H1 (cell line): ENCODE data around the gene SAMMSON. TPM values are rescaled to one million over a fixed set of nuclear protein-coding genes. Genes with fewer than 3 reads are reported as not detected.

ENCODE experiments used
- CTCF ChIA-PET: fragments of 300-600 bp; sonication (Branson Sonifier 250); formaldehyde crosslinking; loops from one replicate; lab custom pipeline; 2021; ENCODE audit not compliant: partially characterized antibody; lab: Charles Lee
- POLR2A ChIA-PET: fragments of 300-600 bp; sonication (Branson Sonifier 250); formaldehyde crosslinking; loops from one replicate; lab custom pipeline; 2021; ENCODE audit warnings: inconsistent platforms; ENCODE audit not compliant: partially characterized antibody; lab: Charles Lee
- DNase-seq, 2 experiments: peaks; one replicate each; pipeline versions ENCODE4 v3.0.0 to v3.0.0-alpha.2; 2010 to 2022; ENCODE audit warnings: low spot score in 2 of 2, low read depth in 1 of 2, mixed read lengths in 1 of 2
- FAIRE-seq: peaks from 2 replicates; lab custom pipeline; 2011; peaks lifted over from hg19 to GRCh38; lab: Jason Lieb, UNC
- H2AFZ ChIP-seq: 2 replicates; pipeline ENCODE4 v1.8.1; 2012; ENCODE audit warnings: low read length, inconsistent platforms
- H2AK5ac ChIP-seq: 2 replicates; pipeline ENCODE4 v1.6.1; 2013; ENCODE audit warnings: low read depth, low read length
- H2BK120ac ChIP-seq: replicated peaks from 2 replicates; pipeline ENCODE3; 2013; ENCODE audit warnings: low read depth, low read length, inconsistent platforms
- H2BK12ac ChIP-seq: 2 replicates; pipeline ENCODE4 v1.6.1; 2013; ENCODE audit warnings: low read depth, low read length
- H2BK15ac ChIP-seq: 2 replicates; pipeline ENCODE4 v1.6.1; 2013; ENCODE audit warnings: low read length
- H2BK20ac ChIP-seq: 2 replicates; pipeline ENCODE4 v1.6.1; 2013; ENCODE audit warnings: low read length
- H2BK5ac ChIP-seq: 2 replicates; pipeline ENCODE4 v1.6.1; 2013; ENCODE audit warnings: low read depth, low read length
- H3K14ac ChIP-seq: 2 replicates; pipeline ENCODE4 v1.6.1; 2013; ENCODE audit warnings: inconsistent platforms; ENCODE audit not compliant: insufficient read length
- H3K18ac ChIP-seq: 2 replicates; pipeline ENCODE4 v1.6.1; 2013; ENCODE audit warnings: low read length; ENCODE audit errors: extremely low read depth
- H3K23ac ChIP-seq: 2 replicates; pipeline ENCODE4 v1.6.1; 2013; ENCODE audit warnings: inconsistent platforms; ENCODE audit not compliant: insufficient read length
- H3K23me2 ChIP-seq: 2 replicates; pipeline ENCODE4 v1.6.1; 2013; ENCODE audit warnings: low read depth, low read length
- H3K27ac ChIP-seq: 2 replicates; pipeline ENCODE4 v1.6.1; 2011; ENCODE audit warnings: low read depth, low read length, inconsistent platforms
- H3K27me3 ChIP-seq, 4 experiments: replicated peaks in 1 of 4; 1 replicate in 1 of 4; 2 replicates in 3 of 4; pipeline versions ENCODE4 v1.6.1 to v1.8.1; 2011 to 2013; ENCODE audit warnings: low read length in 3 of 4, mild to moderate bottlenecking in 3 of 4, inconsistent platforms in 2 of 4, mixed read lengths in 2 of 4, moderate library complexity in 1 of 4; ENCODE audit not compliant: control insufficient read depth in 3 of 4, insufficient read depth in 3 of 4; ENCODE audit errors: extremely low read depth in 1 of 4
- H3K36me3 ChIP-seq, 4 experiments: 2 replicates each; pipeline versions ENCODE4 v1.6.1 to v1.8.1; 2011 to 2013; ENCODE audit warnings: mild to moderate bottlenecking in 4 of 4, low read length in 3 of 4, moderate library complexity in 2 of 4, control low read depth in 1 of 4, inconsistent platforms in 1 of 4; ENCODE audit not compliant: insufficient read depth in 4 of 4, control insufficient read depth in 2 of 4
- H3K4ac ChIP-seq: replicated peaks from 2 replicates; pipeline ENCODE3; 2013; ENCODE audit warnings: low read length, low read depth, mixed read lengths, inconsistent platforms; ENCODE audit not compliant: insufficient read length
- H3K4me1 ChIP-seq, 4 experiments: replicated peaks in 1 of 4; 1 replicate in 1 of 4; 2 replicates in 3 of 4; pipeline versions ENCODE4 v1.6.1 to v1.8.1; 2011 to 2013; ENCODE audit warnings: low read length in 3 of 4, inconsistent platforms in 2 of 4, mixed read lengths in 1 of 4; ENCODE audit not compliant: insufficient read depth in 4 of 4, control insufficient read depth in 3 of 4
- H3K4me2 ChIP-seq, 2 experiments: 2 replicates each; pipeline versions ENCODE4 v1.6.1 to v1.8.1; 2011 to 2013; ENCODE audit warnings: low read depth in 2 of 2, low read length in 2 of 2, control low read depth in 1 of 2, inconsistent platforms in 1 of 2, mild to moderate bottlenecking in 1 of 2; ENCODE audit not compliant: insufficient read depth in 1 of 2
- H3K4me3 ChIP-seq, 4 experiments: fragments of 200-600, 300-600 bp in 1 of 4; sonication (generic), shearing (Covaris generic), sonication (Bioruptor Twin) in 1 of 4; 2 replicates each; pipeline versions ENCODE4 v1.5.1 to v1.8.1; 2011 to 2016; ENCODE audit warnings: low read length in 4 of 4, low read depth in 3 of 4, control low read depth in 2 of 4, inconsistent platforms in 2 of 4, mild to moderate bottlenecking in 2 of 4, mixed read lengths in 1 of 4, moderate library complexity in 1 of 4; ENCODE audit not compliant: insufficient read depth in 2 of 4; ENCODE audit errors: extremely low read depth in 1 of 4
- H3K56ac ChIP-seq: replicated peaks from 2 replicates; pipeline ENCODE3; 2013; ENCODE audit warnings: low read depth, mild to moderate bottlenecking, mixed read lengths, low read length, inconsistent platforms; ENCODE audit not compliant: insufficient read length
- H3K79me1 ChIP-seq: 2 replicates; pipeline ENCODE4 v1.6.1; 2013; ENCODE audit warnings: low read depth, low read length, control low read depth
- H3K79me2 ChIP-seq, 2 experiments: 2 replicates each; pipeline versions ENCODE4 v1.6.1 to v1.8.1; 2012 to 2013; ENCODE audit warnings: low read length in 2 of 2, mild to moderate bottlenecking in 2 of 2, inconsistent platforms in 1 of 2; ENCODE audit not compliant: insufficient read depth in 2 of 2, control insufficient read depth in 1 of 2
- H3K9ac ChIP-seq, 4 experiments: replicated peaks in 1 of 4; 1 replicate in 1 of 4; 2 replicates in 3 of 4; pipeline versions ENCODE4 v1.6.1 to v1.8.1; 2011 to 2013; ENCODE audit warnings: low read depth in 3 of 4, low read length in 3 of 4, control low read depth in 2 of 4, mild to moderate bottlenecking in 2 of 4, moderate library complexity in 2 of 4, inconsistent platforms in 1 of 4; ENCODE audit errors: extremely low read depth in 1 of 4
- H3K9me3 ChIP-seq, 2 experiments: 2 replicates each; pipeline versions ENCODE4 v1.6.1 to v1.8.1; 2012 to 2013; ENCODE audit warnings: mild to moderate bottlenecking in 2 of 2, moderate library complexity in 2 of 2, control low read depth in 1 of 2, inconsistent platforms in 1 of 2, low read depth in 1 of 2, low read length in 1 of 2, mixed read lengths in 1 of 2; ENCODE audit not compliant: insufficient read depth in 2 of 2
- H4K20me1 ChIP-seq, 2 experiments: replicated peaks in 1 of 2; 2 replicates each; pipeline versions ENCODE3 to v1.8.1; 2011 to 2013; ENCODE audit warnings: inconsistent platforms in 2 of 2, low read length in 2 of 2, mild to moderate bottlenecking in 1 of 2; ENCODE audit not compliant: insufficient read depth in 2 of 2, control insufficient read depth in 1 of 2
- H4K5ac ChIP-seq: 2 replicates; pipeline ENCODE4 v1.6.1; 2013; ENCODE audit warnings: low read length, low read depth, mixed read lengths, inconsistent platforms; ENCODE audit not compliant: insufficient read length
- H4K8ac ChIP-seq: 2 replicates; pipeline ENCODE4 v1.8.0; 2013; ENCODE audit warnings: mild to moderate bottlenecking, moderate library complexity, low read length, inconsistent platforms; ENCODE audit not compliant: insufficient read depth; ENCODE audit errors: extremely low read depth
- H4K91ac ChIP-seq: replicated peaks from 2 replicates; pipeline ENCODE3; 2013; ENCODE audit warnings: low read length, mixed read lengths, inconsistent platforms; ENCODE audit not compliant: insufficient read length
- EGR1 ChIP-seq: IDR thresholded peaks from 2 replicates; pipeline ENCODE4 v1.6.1; 2011; ENCODE audit warnings: low read depth, low read length, borderline replicate concordance
- FOSL1 ChIP-seq: IDR thresholded peaks from 2 replicates; pipeline ENCODE4 v1.6.1; 2011; ENCODE audit warnings: mild to moderate bottlenecking, low read depth, low read length, moderate library complexity; ENCODE audit not compliant: insufficient read depth
- JUN ChIP-seq: IDR thresholded peaks from 2 replicates; pipeline ENCODE4 v1.6.1; 2011; ENCODE audit warnings: low read depth, mild to moderate bottlenecking, improper control_type of control experiment, low read length
- PHF8 ChIP-seq: fragments of 200-600 bp; sonication (generic); conservative IDR thresholded peaks from 2 replicates; pipeline ENCODE4 v1.7.1; 2012; ENCODE audit warnings: low read depth, mild to moderate bottlenecking, inconsistent platforms, low read length, moderate library complexity
- POLR2AphosphoS5 ChIP-seq: IDR thresholded peaks from 2 replicates; pipeline ENCODE4 v1.6.1; 2011; ENCODE audit warnings: low read depth, low read length
- POU5F1 ChIP-seq: IDR thresholded peaks from 2 replicates; pipeline ENCODE4 v1.6.1; 2011; ENCODE audit warnings: low read depth, mild to moderate bottlenecking, low read length, moderate library complexity
- RAD21 ChIP-seq, 2 experiments: IDR thresholded peaks in 1 of 2; conservative IDR thresholded peaks in 1 of 2; 2 replicates each; pipeline ENCODE4 v1.6.1; 2011; ENCODE audit warnings: low read depth in 2 of 2, low read length in 2 of 2, improper control_type of control experiment in 1 of 2, inconsistent platforms in 1 of 2, mild to moderate bottlenecking in 1 of 2, moderate library complexity in 1 of 2
- SIRT6 ChIP-seq: IDR thresholded peaks from one replicate; pipeline ENCODE4 v1.7.1; 2012; ENCODE audit warnings: low read length, inconsistent platforms
- TAF7 ChIP-seq: optimal IDR thresholded peaks from 2 replicates; pipeline ENCODE3; 2011; ENCODE audit warnings: low read depth, mild to moderate bottlenecking, inconsistent platforms, low read length, moderate library complexity, borderline replicate concordance
- WGBS, 2 experiments: shearing (Covaris generic) in 1 of 2; methylation state at CpG; one replicate each; pipeline versions ENCODE4 v1.1.6 to v1.1.7; 2013 to 2015; ENCODE audit warnings: low lambda C conversion rate in 2 of 2, mixed read lengths in 2 of 2, inconsistent platforms in 1 of 2, low coverage in 1 of 2, missing lambda C conversion rate in 1 of 2; ENCODE audit not compliant: insufficient replicate concordance in 2 of 2, insufficient coverage in 1 of 2, insufficient read length in 1 of 2; ENCODE audit errors: extremely low coverage in 1 of 2, missing lambda C conversion rate in 1 of 2; 5-methylcytosine and 5-hydroxymethylcytosine counted together
- polyA plus RNA-seq, 7 experiments: library from polyadenylated mRNA; depleted of rRNA in 3 of 7; stranded (reverse) in 5 of 7; unstranded in 2 of 7; fragments of >200 nt in 5 of 7; fragments of 200-250 nt in 2 of 7; gene quantifications; 1 replicate in 5 of 7; 2 replicates in 1 of 7; 4 replicates in 1 of 7; pipeline versions ENCODE4 v1.2.1 to v1.2.3, GENCODE V29; 2011 to 2013; ENCODE audit warnings: missing spikeins in 2 of 7, mixed read lengths in 2 of 7
- total RNA-seq: library from RNA; stranded (reverse); fragmentation: NEBNext Ultra II Directional; extraction: Animal tissue kit (Norgen Biotek cat#: 25700); gene quantifications from 2 replicates; pipeline ENCODE4 v1.2.1, GENCODE V29; 2021
- TF ChIP-seq, protein P1 (sequence below): IDR thresholded peaks from 2 replicates; pipeline ENCODE4 v1.6.1; 2011; ENCODE audit warnings: low read length, improper control_type of control experiment
- TF ChIP-seq, protein P2 (sequence below), 3 experiments: IDR thresholded peaks; 1 replicate in 2 of 3; 2 replicates in 1 of 3; pipeline versions ENCODE4 v1.5.1 to v1.6.1; 2011; ENCODE audit warnings: low read length in 3 of 3, mild to moderate bottlenecking in 3 of 3, inconsistent platforms in 2 of 3, low read depth in 1 of 3, moderate library complexity in 1 of 3; ENCODE audit not compliant: insufficient read depth in 1 of 3; ENCODE audit errors: control extremely low read depth in 1 of 3

The SAMMSON gene
- total and polyA plus RNA-seq, 2 of the 8 experiments (the other 6 are each of a cell fraction or from before 2014, with no cell fraction given) = not detected

DNA sequence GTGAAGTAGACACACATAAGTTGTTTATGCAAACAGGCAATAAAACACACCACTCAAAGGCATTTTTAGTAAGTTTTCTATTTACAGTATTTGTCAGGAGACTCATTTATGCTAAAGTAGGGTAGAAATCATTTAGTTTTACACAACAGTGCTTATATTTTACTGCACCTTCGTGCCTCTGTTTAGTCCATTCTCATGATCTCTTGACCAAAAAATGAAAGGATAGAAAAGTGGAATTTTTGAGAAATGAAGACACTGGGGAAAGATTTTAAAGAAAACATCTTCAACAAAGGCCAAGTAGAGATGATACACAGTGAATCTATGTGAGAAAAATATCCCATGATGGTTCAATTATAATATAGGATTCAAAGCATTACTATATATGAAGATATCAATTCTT, 114.9 kb downstream of the SAMMSON start:
- Histone ChIP-seq H4K91ac (no peak overlapping the region), H3K4me1 (no peaks in the 10 kb centered on the region), H2BK5ac (no peak overlapping the region), H3K27ac (no peak overlapping the region), H2BK12ac (no peak overlapping the region), H4K20me1 (no peaks in the 10 kb centered on the region), H2BK20ac (no peak overlapping the region), H3K36me3 (no peaks in the 10 kb centered on the region), H3K4me3 (no peak overlapping the region), H3K79me2 (no peaks in the 10 kb centered on the region), H3K56ac (no peak overlapping the region), H3K4ac (no peak overlapping the region), H4K5ac (no peak overlapping the region), H3K9ac (no peak overlapping the region), H3K27me3 (no peaks in the 10 kb centered on the region), H2AFZ (no peak overlapping the region), H3K14ac (no peak overlapping the region), H3K4me2 (no peak overlapping the region), H3K79me1 (no peaks in the 10 kb centered on the region), H2BK15ac (no peak overlapping the region), H3K23ac (no peak overlapping the region), H3K23me2 (no peaks in the 10 kb centered on the region), H2BK120ac (no peak overlapping the region), H3K18ac (no peak overlapping the region), H2AK5ac (no peak overlapping the region), H4K8ac (no peak overlapping the region), H3K9me3 (no peaks in the 10 kb centered on the region)
- FAIRE-seq = no peak
- DNase-seq = no peak
- POLR2A ChIA-PET = no interaction called here
- WGBS, 2 experiments = 92% methylated on average over 1 of the region's 1 CpG; no CpG with 5 or more reads in 1 of the 2 experiments
- CTCF ChIA-PET = interaction anchor here (0.9 to 1.2 kb wide), 2 partner anchors 8 to 321 kb away, joined by 3 to 4 read pairs; no protein-coding TSS in a partner anchor
- no peak for TF ChIP-seq PHF8
- TF ChIP-seq EGR1 = no peak
- TF ChIP-seq, protein P1, sequence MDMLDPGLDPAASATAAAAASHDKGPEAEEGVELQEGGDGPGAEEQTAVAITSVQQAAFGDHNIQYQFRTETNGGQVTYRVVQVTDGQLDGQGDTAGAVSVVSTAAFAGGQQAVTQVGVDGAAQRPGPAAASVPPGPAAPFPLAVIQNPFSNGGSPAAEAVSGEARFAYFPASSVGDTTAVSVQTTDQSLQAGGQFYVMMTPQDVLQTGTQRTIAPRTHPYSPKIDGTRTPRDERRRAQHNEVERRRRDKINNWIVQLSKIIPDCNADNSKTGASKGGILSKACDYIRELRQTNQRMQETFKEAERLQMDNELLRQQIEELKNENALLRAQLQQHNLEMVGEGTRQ = no peak
- TF ChIP-seq SIRT6 = no peak
- no peak for TF ChIP-seq POLR2AphosphoS5
- TF ChIP-seq FOSL1 = no peak
- TF ChIP-seq, protein P2, sequence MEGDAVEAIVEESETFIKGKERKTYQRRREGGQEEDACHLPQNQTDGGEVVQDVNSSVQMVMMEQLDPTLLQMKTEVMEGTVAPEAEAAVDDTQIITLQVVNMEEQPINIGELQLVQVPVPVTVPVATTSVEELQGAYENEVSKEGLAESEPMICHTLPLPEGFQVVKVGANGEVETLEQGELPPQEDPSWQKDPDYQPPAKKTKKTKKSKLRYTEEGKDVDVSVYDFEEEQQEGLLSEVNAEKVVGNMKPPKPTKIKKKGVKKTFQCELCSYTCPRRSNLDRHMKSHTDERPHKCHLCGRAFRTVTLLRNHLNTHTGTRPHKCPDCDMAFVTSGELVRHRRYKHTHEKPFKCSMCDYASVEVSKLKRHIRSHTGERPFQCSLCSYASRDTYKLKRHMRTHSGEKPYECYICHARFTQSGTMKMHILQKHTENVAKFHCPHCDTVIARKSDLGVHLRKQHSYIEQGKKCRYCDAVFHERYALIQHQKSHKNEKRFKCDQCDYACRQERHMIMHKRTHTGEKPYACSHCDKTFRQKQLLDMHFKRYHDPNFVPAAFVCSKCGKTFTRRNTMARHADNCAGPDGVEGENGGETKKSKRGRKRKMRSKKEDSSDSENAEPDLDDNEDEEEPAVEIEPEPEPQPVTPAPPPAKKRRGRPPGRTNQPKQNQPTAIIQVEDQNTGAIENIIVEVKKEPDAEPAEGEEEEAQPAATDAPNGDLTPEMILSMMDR (IDR thresholded peaks at IDR 0.05; ENCODE audit: control extremely low read depth in 1 of 3, insufficient read depth in 1 of 3, low read depth in 1 of 3, low read length in 3 of 3) = no peak
- TF ChIP-seq TAF7 = no peak
- no peak for TF ChIP-seq RAD21 (IDR thresholded peaks at IDR 0.05 in 1 of 2, conservative IDR thresholded peaks at IDR 0.05 in 1 of 2; ENCODE audit: low read depth in 2 of 2, low read length in 2 of 2)
- no peak for TF ChIP-seq POU5F1
- TF ChIP-seq JUN = no peak
